ENCODE data around the gene HMCN1. TPM values are rescaled to one million over a fixed set of nuclear protein-coding genes. Genes with fewer than 3 reads are reported as not detected.
A peak's percentile ranks its signal among the peaks of the same experiment; 100 is the strongest.

HMCN1 gene
- total RNA-seq, 4 donors from 2014 or later = 11.6 to 95.9 (median 78.6) TPM

DNA sequence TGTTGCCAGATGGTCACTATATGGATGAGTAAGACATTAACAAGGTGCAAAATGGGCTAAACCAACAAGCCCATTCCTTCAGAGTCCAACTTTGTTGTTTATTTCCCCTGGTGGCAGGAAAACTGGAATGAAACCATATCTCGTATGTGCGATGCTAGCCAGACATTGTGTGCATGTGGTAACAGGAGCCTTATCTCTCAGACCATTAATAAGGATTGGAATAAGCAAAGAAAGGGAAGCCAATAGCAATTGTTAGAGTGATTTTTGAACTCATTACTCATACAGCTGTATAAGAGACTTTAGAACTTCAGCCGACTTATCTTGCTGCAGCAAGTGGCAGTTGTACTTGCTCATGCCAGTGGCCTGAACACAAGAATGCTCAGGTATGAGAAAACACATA, 30.0 kb upstream of the HMCN1 start:
- TF ChIP-seq, protein P1, sequence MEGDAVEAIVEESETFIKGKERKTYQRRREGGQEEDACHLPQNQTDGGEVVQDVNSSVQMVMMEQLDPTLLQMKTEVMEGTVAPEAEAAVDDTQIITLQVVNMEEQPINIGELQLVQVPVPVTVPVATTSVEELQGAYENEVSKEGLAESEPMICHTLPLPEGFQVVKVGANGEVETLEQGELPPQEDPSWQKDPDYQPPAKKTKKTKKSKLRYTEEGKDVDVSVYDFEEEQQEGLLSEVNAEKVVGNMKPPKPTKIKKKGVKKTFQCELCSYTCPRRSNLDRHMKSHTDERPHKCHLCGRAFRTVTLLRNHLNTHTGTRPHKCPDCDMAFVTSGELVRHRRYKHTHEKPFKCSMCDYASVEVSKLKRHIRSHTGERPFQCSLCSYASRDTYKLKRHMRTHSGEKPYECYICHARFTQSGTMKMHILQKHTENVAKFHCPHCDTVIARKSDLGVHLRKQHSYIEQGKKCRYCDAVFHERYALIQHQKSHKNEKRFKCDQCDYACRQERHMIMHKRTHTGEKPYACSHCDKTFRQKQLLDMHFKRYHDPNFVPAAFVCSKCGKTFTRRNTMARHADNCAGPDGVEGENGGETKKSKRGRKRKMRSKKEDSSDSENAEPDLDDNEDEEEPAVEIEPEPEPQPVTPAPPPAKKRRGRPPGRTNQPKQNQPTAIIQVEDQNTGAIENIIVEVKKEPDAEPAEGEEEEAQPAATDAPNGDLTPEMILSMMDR (IDR thresholded peaks at IDR 0.05) = no peak
- TF ChIP-seq POLR2AphosphoS5 (IDR thresholded peaks at IDR 0.05) (no peak), POLR2A (IDR thresholded peaks at IDR 0.05) (no peak), EP300 (IDR thresholded peaks at IDR 0.05) (no peak)
- WGBS, 2 donors (ENCODE audit: low coverage in 1 of 2) = 65 to 78% methylated on average over 3 of the region's 3 CpGs
- no peaks in the 10 kb centered on the region for H3K4me1 ChIP-seq
- H3K36me3 ChIP-seq = no peaks in the 10 kb centered on the region
- no peak for ATAC-seq
- H3K9me3 ChIP-seq = no peaks in the 10 kb centered on the region
- no peaks in the 10 kb centered on the region for H3K27me3 ChIP-seq
- H3K27ac ChIP-seq = no peak overlapping the region
- H3K4me3 ChIP-seq = no peak overlapping the region

DNA sequence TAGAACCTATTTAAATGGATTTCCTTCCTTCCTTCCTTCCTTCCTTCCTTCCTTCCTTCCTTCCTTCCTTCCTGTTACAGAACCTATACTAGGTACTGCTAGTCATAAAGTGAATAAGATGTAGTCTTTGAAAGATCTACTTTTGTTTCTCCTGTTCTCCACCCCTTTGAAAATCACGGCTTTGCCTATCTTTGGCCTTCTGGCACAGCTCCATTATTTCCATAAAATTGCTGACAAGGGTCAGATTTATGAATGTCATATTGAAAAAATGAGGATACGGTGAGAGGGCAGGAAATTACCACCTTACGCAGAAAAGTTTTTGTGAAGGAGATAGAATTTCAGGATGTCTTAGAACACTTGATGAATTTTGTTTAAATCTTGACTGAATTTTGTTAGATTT, 18.1 kb upstream of the HMCN1 start:
- Histone ChIP-seq H3K27me3 (no peaks in the 10 kb centered on the region), H3K27ac (no peak overlapping the region), H3K36me3 (no peaks in the 10 kb centered on the region), H3K4me1 (peaks cover 0 to 12% (median 2%) of the 10 kb centered on the region in 3 donors), H3K9me3 (no peaks in the 10 kb centered on the region), H3K4me3 (no peak overlapping the region)
- TF ChIP-seq, protein P1 (IDR thresholded peaks at IDR 0.05) = no peak
- TF ChIP-seq POLR2AphosphoS5 (IDR thresholded peaks at IDR 0.05) (no peak), POLR2A (IDR thresholded peaks at IDR 0.05) (no peak), EP300 (IDR thresholded peaks at IDR 0.05) (no peak)
- ATAC-seq = no peak
- 69 to 76% methylated on average over 3 of the region's 3 CpGs for WGBS, 2 donors (ENCODE audit: low coverage in 1 of 2)

DNA sequence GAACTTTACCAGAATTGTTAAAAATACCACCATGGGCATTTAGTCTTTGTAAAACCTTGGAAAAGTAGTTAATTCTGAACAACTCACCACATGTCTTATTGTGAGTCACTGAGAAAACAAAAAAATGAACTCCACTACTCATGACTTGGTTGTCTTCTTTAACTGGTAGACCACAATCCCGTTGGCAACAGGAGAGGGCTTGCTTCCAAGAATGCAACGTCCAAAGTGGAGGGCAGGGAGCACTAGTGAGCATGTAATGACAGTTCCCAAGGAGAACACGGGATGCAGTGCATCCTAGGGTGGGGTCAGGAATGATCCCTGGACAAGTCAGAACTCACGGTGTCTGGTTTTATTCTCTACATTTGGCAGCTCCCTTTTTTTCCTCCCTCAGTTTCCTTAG, 15.2 kb upstream of the HMCN1 start:
- TF ChIP-seq, protein P1 (IDR thresholded peaks at IDR 0.05) = no peak
- TF ChIP-seq POLR2AphosphoS5 (IDR thresholded peaks at IDR 0.05) = no peak
- TF ChIP-seq POLR2A (IDR thresholded peaks at IDR 0.05) = no peak
- no peak for TF ChIP-seq EP300 (IDR thresholded peaks at IDR 0.05)
- Histone ChIP-seq H3K4me1 (peaks cover 0 to 16% (median 2%) of the 10 kb centered on the region in 3 donors), H3K9me3 (no peaks in the 10 kb centered on the region), H3K4me3 (no peak overlapping the region), H3K27ac (no peak overlapping the region), H3K36me3 (no peaks in the 10 kb centered on the region), H3K27me3 (no peaks in the 10 kb centered on the region)
- no peak for ATAC-seq
- WGBS, 2 donors (ENCODE audit: low coverage in 1 of 2) = 10 to 28% methylated on average over 2 to 4 of the region's 4 CpGs

DNA sequence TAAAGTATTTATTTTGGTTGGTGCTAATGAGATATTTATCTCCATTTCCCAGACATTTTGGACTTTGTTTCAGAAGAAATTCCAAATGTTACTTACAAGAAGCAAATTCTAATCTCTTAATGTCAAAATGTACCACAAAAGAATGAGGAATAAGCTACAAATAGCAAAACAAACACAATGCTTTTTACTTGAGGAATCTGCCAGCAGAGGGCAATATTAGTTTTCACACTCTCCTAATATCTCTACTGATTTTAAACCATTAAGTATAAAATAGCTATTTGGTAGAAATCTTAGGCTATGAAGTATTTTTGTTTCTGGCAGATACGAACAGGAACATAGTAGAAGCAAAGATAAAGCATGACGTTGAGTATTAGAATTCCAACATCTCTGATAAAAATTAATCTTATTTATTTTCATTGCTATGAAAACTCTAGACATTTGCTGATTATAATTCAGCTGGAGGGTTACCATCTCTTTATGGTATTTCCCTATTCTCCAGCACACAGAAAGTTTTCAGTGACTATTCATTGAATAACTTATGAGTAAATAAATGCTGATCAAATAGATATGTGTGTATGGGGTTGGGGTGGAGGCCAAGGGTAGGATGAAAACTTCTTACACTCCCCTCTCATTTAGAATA, 13.4 kb upstream of the HMCN1 start:
- TF ChIP-seq POLR2A (IDR thresholded peaks at IDR 0.05) = no peak
- no peak for TF ChIP-seq EP300 (IDR thresholded peaks at IDR 0.05)
- TF ChIP-seq, protein P1 (IDR thresholded peaks at IDR 0.05) = peak; percentile 56 to 72 (median 66)
- Histone ChIP-seq H3K9me3 (no peaks in the 10 kb centered on the region), H3K4me1 (peaks cover 0 to 16% (median 2%) of the 10 kb centered on the region in 3 donors), H3K36me3 (no peaks in the 10 kb centered on the region), H3K27me3 (no peaks in the 10 kb centered on the region), H3K4me3 (no peak overlapping the region), H3K27ac (peak overlapping the region in 1 of 4 donors; percentile 16)
- WGBS, 2 donors (ENCODE audit: low coverage in 1 of 2) = 4 to 11% methylated on average over 2 of the region's 2 CpGs
- peak; percentile 57 for ATAC-seq

DNA sequence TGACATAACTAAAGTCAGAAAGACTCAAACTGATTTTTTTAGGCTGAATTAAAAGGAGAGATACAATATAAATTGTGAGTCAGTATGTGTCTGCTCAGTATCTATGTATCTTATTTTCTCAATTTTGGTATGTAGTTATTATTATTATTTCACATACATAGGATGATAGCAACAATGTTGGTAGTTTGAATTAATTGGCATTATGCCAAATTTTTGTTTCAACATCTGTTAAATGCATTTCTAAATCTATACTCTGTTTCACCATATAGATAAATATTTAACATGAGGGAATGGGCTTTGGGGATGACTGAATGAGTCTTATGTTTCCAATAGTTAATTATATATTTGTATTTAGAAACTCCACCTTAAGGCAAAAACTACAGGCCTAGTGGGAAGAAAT, 12.6 kb upstream of the HMCN1 start:
- Histone ChIP-seq H3K27me3 (no peaks in the 10 kb centered on the region), H3K4me3 (no peak overlapping the region), H3K4me1 (peaks cover 0 to 16% (median 2%) of the 10 kb centered on the region in 3 donors), H3K9me3 (no peaks in the 10 kb centered on the region), H3K27ac (no peak overlapping the region), H3K36me3 (no peaks in the 10 kb centered on the region)
- no peak for TF ChIP-seq EP300 (IDR thresholded peaks at IDR 0.05)
- no peak for TF ChIP-seq POLR2AphosphoS5 (IDR thresholded peaks at IDR 0.05)
- TF ChIP-seq, protein P1 (IDR thresholded peaks at IDR 0.05) = no peak
- no peak for TF ChIP-seq POLR2A (IDR thresholded peaks at IDR 0.05)
- ATAC-seq = no peak
